ENCODE data around the gene CCT8. TPM values are rescaled to one million over a fixed set of nuclear protein-coding genes. Genes with fewer than 3 reads are reported as not detected.
A peak's percentile ranks its signal among the peaks of the same experiment; 100 is the strongest.
"Not testable (repeated sequence)": the region's sequence is repeated elsewhere in the genome, so short reads cannot be mapped to it uniquely, and the experiment has no call there.

The CCT8 gene
- total and polyA plus RNA-seq, 11 donors, result 88.8 to 198 (median 110) TPM

DNA sequence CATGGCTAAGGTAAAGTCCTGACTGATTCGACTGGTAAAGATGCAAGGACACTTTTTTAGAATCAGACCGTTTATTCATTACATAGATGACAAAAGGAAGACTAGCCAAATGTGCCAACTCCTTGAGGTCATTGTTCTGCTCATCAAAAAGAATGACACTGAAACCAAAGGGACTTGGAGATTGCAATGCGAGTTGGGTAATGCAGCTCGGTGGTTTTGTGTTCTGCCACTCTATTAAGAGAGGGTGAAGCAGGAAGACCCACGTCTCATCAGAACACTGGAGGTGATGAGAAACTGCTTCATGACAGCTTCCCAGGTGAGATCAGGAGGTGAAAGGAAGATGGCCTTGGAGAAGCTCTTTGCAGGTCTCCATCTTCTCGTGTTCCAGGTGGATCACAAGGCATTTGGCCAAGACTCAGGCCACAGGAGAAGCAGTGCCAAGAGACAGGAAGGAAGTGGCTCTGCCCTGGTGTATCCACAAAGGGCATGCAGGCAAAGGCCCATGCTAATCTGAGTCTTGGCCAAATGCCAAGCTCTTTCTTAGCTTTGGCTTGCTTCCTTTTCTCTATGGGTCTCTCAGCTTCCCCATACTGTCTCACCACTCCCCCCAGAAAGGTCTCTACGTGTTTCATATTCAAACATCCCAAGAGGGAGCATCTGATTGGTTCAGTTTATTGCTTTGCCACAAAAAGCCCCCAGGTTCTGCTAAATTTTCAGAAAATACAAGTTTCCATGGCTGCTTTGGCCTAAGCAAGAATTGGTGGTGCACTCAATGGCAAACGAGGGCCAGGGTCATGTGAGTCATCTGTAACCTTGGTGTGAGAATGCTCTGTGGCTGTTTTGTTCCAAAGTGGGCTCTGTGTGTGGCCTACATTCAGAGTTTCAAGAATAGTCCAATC, 5.7 kb upstream of the CCT8 start:
- TF ChIP-seq CTCF (IDR thresholded peaks at IDR 0.05) (no peak), POLR2A (IDR thresholded peaks at IDR 0.05) (no peak)
- H3K4me1 ChIP-seq, result peaks cover 0 to 44% (median 5%) of the 10 kb centered on the region in 12 donors
- H3K9me3 ChIP-seq, result no peaks in the 10 kb centered on the region
- H3K36me3 ChIP-seq, result no peaks in the 10 kb centered on the region
- 71 to 76% (median 74%) methylated on average over 8 of the region's 8 CpGs for WGBS, 4 donors
- H3K27me3 ChIP-seq, result no peaks in the 10 kb centered on the region
- ATAC-seq, result peak in 3 of 4 donors; percentile 10 to 40 (median 25)
- DNase-seq, result peak in 2 of 5 donors; percentile 33 to 43
- peak overlapping the region in 1 of 12 donors; percentile 64 for H3K27ac ChIP-seq
- no peak overlapping the region for H3K4me3 ChIP-seq
- intact Hi-C loops (cut with DNase I), result loop anchor here in 2 of 10 donors (5.0 to 10.0 kb wide), 2 partner anchors 218 to 226 kb away; partner anchors contain the start of gene BACH1 (in 1 of the 2)

- 35 to 40% (median 36%) methylated on average over 6 of the region's 6 CpGs for WGBS, 4 donors
- Histone ChIP-seq H3K27me3 (no peaks in the 10 kb centered on the region), H3K36me3 (no peaks in the 10 kb centered on the region), H3K27ac (peak overlapping the region; percentile 40 to 92 (median 80)), H3K4me3 (peak overlapping the region; percentile 33 to 71 (median 64)), H3K4me1 (peaks cover 0 to 50% (median 5%) of the 10 kb centered on the region in 12 donors), H3K9me3 (no peaks in the 10 kb centered on the region)
- no peak for ATAC-seq
- intact Hi-C loops (cut with DNase I), result loop anchor here in 2 of 10 donors (5.0 to 10.0 kb wide), 2 partner anchors 220 to 227 kb away; partner anchors contain the start of gene BACH1 (in 1 of the 2)
- no peak for DNase-seq
- TF ChIP-seq POLR2A (IDR thresholded peaks at IDR 0.05), result no peak
- TF ChIP-seq CTCF (IDR thresholded peaks at IDR 0.05), result no peak
These were observed 4.2 kb upstream of the CCT8 start for GRCh38 chr21:29077651-29078090.

- TF ChIP-seq POLR2A (IDR thresholded peaks at IDR 0.05), result peak in 1 of 2 donors; percentile 25
- Histone ChIP-seq H3K4me1 (peaks cover 2 to 57% (median 12%) of the 10 kb centered on the region in 12 donors), H3K4me3 (peak overlapping the region; percentile 33 to 71 (median 64)), H3K27ac (peak overlapping the region; percentile 40 to 92 (median 80))
- DNase-seq (peak; percentile 67 to 81 (median 78)), ATAC-seq (peak in 1 of 4 donors; percentile 5)
- not testable (repeated sequence) for H3K9me3 ChIP-seq, H3K27me3 ChIP-seq, H3K36me3 ChIP-seq
- WGBS, 4 donors, result 23 to 31% (median 30%) methylated on average over 31 to 50 of the region's 50 CpGs
- intact Hi-C loops (cut with DNase I), result loop anchor here in 2 of 10 donors (5.0 to 10.0 kb wide), 2 partner anchors 220 to 228 kb away; partner anchors contain the start of gene BACH1 (in 1 of the 2)
These were observed 3.5 kb upstream of the CCT8 start for GRCh38 chr21:29076731-29077640.
